Measurements from ENCODE around the gene NT5C2.
"Not testable (repeated sequence)": the region's sequence is repeated elsewhere in the genome, so short reads cannot be mapped to it uniquely, and the experiment has no call there.

GRCh38 chr10:103130180-103130579 is 62.9 kb downstream of the NT5C2 start:
- TF ChIP-seq CTCF (IDR thresholded peaks at IDR 0.05 in 4 of 5, conservative IDR thresholded peaks at IDR 0.05 in 1 of 5); POLR2A (IDR thresholded peaks at IDR 0.05): not testable (repeated sequence)
